Fibroblast of pulmonary artery (primary cell): Measurements from ENCODE around the gene LCN1.

Experiments
- DNase-seq: peaks from one replicate; pipeline ENCODE4 v3.0.0-alpha.2; 2010; ENCODE audit warnings: low read depth
- H3K4me3 ChIP-seq: replicated peaks from 2 replicates; pipeline ENCODE4 v1.5.1; 2011; ENCODE audit warnings: low read depth, mild to moderate bottlenecking, control low read depth, low read length, moderate library complexity
- TF ChIP-seq, protein P1 (sequence below): IDR thresholded peaks from 2 replicates; pipeline ENCODE4 v1.5.1; 2011; ENCODE audit warnings: mild to moderate bottlenecking, control low read depth, low read length, inconsistent platforms; ENCODE audit errors: missing control alignments

Gene LCN1

DNA sequence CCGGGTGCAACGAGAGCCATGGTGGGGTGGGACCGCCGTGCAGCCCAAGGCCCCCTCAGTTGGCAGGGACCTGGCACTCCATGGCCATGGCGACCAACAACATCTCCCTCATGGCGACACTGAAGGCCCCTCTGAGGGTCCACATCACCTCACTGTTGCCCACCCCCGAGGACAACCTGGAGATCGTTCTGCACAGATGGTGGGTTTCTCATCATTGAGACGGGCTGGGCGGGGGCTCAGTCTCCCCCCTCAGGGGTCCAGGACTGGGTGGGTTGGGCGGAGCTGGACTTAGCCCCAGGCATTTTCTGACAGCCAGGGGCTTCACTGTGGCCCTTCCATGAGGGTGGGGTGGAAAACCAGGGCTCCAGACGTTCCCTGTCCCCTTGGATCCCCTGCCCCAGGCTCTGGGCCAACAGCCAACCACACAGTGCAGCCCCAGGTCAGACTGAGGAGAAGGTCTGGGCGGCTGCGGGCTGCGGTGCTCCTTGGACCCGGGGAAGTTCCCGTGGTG is 41.0 kb downstream of the LCN1 start:
- no peak overlapping the region for H3K4me3 ChIP-seq
- DNase-seq = no peak
- TF ChIP-seq, protein P1, sequence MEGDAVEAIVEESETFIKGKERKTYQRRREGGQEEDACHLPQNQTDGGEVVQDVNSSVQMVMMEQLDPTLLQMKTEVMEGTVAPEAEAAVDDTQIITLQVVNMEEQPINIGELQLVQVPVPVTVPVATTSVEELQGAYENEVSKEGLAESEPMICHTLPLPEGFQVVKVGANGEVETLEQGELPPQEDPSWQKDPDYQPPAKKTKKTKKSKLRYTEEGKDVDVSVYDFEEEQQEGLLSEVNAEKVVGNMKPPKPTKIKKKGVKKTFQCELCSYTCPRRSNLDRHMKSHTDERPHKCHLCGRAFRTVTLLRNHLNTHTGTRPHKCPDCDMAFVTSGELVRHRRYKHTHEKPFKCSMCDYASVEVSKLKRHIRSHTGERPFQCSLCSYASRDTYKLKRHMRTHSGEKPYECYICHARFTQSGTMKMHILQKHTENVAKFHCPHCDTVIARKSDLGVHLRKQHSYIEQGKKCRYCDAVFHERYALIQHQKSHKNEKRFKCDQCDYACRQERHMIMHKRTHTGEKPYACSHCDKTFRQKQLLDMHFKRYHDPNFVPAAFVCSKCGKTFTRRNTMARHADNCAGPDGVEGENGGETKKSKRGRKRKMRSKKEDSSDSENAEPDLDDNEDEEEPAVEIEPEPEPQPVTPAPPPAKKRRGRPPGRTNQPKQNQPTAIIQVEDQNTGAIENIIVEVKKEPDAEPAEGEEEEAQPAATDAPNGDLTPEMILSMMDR = no peak

GRCh38 chr9:135563039-135563476 is 41.8 kb downstream of the LCN1 start:
- no peak overlapping the region for H3K4me3 ChIP-seq
- DNase-seq = no peak
- TF ChIP-seq, protein P1 = no peak

DNA sequence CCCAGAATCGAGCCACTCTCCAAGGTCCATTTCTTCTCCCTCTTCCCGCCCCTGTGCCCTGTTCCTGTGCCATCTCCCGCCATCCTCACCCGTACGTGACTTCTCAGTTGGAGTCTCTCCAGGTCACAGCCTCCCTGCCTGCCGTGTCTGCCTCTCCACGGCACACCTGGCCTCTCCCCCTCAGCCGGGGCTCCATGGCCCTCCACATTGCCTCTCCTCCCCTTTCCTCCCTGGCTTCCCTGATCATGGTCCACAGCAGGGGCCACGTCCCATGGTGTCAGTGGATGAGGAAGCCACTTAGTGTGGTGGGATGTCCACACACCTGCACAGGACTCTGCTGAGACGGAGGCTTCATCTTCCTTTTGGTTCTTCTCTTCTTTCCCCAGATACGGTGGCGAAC is 42.6 kb downstream of the LCN1 start:
- no peak overlapping the region for H3K4me3 ChIP-seq
- DNase-seq = no peak
- TF ChIP-seq, protein P1 = no peak

GRCh38 chr9:135565141-135565628 is 43.9 kb downstream of the LCN1 start:
- no peak for DNase-seq
- no peak overlapping the region for H3K4me3 ChIP-seq
- TF ChIP-seq, protein P1 = no peak

DNA sequence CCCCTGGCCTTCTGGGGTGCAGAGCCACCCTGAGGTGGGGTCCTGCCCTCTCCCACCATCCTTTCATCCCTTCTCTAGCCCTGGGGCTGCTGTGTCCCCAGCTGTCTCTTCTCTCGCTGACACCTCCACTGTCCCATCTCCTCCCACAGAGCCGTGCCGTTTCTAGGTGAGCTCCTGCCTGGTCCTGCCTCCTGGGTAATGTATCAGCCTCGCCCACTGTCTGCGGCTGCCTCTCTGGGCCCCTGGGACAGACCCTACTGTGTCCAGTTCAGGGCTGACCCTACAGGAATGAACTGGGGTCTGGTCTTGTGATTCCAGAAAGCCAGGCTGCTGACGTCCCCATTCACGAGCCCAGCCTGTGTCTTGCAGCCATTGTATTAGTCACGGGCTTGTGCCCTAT is 44.4 kb downstream of the LCN1 start:
- no peak overlapping the region for H3K4me3 ChIP-seq
- TF ChIP-seq, protein P1 = no peak
- DNase-seq = no peak

- H3K4me3 ChIP-seq = no peak overlapping the region
- TF ChIP-seq, protein P1 = no peak
- no peak for DNase-seq
These were observed 45.3 kb downstream of the LCN1 start for GRCh38 chr9:135566552-135566951.

DNA sequence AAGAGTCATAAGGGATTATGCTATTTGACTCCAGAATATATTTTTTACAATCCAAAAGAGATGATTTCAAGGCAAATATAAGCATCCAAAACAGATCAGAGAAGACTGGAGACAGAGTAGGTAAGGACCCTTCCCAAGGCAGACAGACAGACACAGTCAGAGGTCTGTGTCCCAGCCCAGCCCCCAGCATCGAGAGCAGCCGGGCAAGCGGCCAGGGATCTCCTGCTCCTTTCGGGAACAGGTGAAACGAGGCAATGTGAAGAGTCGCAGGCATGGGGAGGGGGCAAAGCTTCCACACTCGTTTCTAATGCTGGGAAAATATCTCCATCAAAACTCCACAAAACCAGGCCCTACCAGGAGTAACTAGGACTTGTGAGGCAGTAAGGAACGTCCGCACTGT is 46.1 kb downstream of the LCN1 start:
- no peak for DNase-seq
- H3K4me3 ChIP-seq = no peak overlapping the region
- TF ChIP-seq, protein P1 = no peak
